ENCODE measurements around the gene PEX11B.

- TF ChIP-seq POLR2A (IDR thresholded peaks at IDR 0.05; ENCODE audit: control extremely low read depth in 1 of 2, low read depth in 2 of 2, low read length in 2 of 2) (peak in 1 of 2 experiments; percentile 27; a peak in 1 of 3 replicates), EP300 (IDR thresholded peaks at IDR 0.05; ENCODE audit: borderline replicate concordance in 1 of 2, low read depth in 2 of 2, low read length in 2 of 2) (no peak), YY1 (IDR thresholded peaks at IDR 0.05; ENCODE audit: low read depth, low read length) (peak; percentile 52; the same call in 1 of the 2 replicates), PHF8 (conservative IDR thresholded peaks at IDR 0.05; ENCODE audit: low read depth, low read length) (no peak), RAD21 (IDR thresholded peaks at IDR 0.05 in 1 of 2, conservative IDR thresholded peaks at IDR 0.05 in 1 of 2; ENCODE audit: low read depth in 2 of 2, low read length in 2 of 2) (peak; percentile 96 to 99), HDAC2 (IDR thresholded peaks at IDR 0.05; ENCODE audit: borderline replicate concordance in 1 of 2, low read depth in 2 of 2, low read length in 2 of 2) (no peak), MAX (IDR thresholded peaks at IDR 0.05) (no peak), TEAD4 (IDR thresholded peaks at IDR 0.05; ENCODE audit: low read depth, low read length) (no peak), EGR1 (IDR thresholded peaks at IDR 0.05; ENCODE audit: borderline replicate concordance, low read depth, low read length) (no peak), KDM5A (IDR thresholded peaks at IDR 0.05; ENCODE audit: low read length) (no peak), CBX8 (IDR thresholded peaks at IDR 0.05; ENCODE audit: borderline replicate concordance, low read depth, low read length) (no peak), SP2 (IDR thresholded peaks at IDR 0.05; ENCODE audit: low read length) (no peak)
- TF ChIP-seq, protein P1, sequence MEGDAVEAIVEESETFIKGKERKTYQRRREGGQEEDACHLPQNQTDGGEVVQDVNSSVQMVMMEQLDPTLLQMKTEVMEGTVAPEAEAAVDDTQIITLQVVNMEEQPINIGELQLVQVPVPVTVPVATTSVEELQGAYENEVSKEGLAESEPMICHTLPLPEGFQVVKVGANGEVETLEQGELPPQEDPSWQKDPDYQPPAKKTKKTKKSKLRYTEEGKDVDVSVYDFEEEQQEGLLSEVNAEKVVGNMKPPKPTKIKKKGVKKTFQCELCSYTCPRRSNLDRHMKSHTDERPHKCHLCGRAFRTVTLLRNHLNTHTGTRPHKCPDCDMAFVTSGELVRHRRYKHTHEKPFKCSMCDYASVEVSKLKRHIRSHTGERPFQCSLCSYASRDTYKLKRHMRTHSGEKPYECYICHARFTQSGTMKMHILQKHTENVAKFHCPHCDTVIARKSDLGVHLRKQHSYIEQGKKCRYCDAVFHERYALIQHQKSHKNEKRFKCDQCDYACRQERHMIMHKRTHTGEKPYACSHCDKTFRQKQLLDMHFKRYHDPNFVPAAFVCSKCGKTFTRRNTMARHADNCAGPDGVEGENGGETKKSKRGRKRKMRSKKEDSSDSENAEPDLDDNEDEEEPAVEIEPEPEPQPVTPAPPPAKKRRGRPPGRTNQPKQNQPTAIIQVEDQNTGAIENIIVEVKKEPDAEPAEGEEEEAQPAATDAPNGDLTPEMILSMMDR (IDR thresholded peaks at IDR 0.05; ENCODE audit: control extremely low read depth in 1 of 3, insufficient read depth in 1 of 3, low read depth in 1 of 3, low read length in 3 of 3) = peak; percentile 84 to 99 (median 99)
- TF ChIP-seq, protein P2, sequence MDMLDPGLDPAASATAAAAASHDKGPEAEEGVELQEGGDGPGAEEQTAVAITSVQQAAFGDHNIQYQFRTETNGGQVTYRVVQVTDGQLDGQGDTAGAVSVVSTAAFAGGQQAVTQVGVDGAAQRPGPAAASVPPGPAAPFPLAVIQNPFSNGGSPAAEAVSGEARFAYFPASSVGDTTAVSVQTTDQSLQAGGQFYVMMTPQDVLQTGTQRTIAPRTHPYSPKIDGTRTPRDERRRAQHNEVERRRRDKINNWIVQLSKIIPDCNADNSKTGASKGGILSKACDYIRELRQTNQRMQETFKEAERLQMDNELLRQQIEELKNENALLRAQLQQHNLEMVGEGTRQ (IDR thresholded peaks at IDR 0.05; ENCODE audit: low read length) = peak; percentile 10; the same call in 1 of the 2 replicates
These were observed 26.7 kb downstream of the PEX11B start for GRCh38 chr1:145891587-145892485.
